HCT116 (cell line): ENCODE results near the gene CEP70. TPM values are rescaled to one million over a fixed set of nuclear protein-coding genes. Genes with fewer than 3 reads are reported as not detected.

Experiments
- ATAC-seq: fragments of 200-7000 bp; cut with Tn5 transposase; 2 replicates; pipeline ENCODE4 v1.9.1; 2020; ENCODE audit warnings: mild to moderate bottlenecking, moderate library complexity
- BruUV-seq: library from RNA; stranded (reverse); fragments of 400-500 nt; replicated peaks from 2 replicates; lab custom pipeline; 2021; lab: Mats Ljungman, UMichigan
- CTCF ChIA-PET: fragments of 300-600 bp; sonication (Branson Sonifier 250); formaldehyde crosslinking; loops from one replicate; lab custom pipeline; 2021; ENCODE audit warnings: antibody characterized with exemption; lab: Charles Lee
- POLR2A ChIA-PET: fragments of 300-600, 350-600 bp; sonication (Branson Sonifier 250); formaldehyde crosslinking; loops from one replicate; lab custom pipeline; 2021; ENCODE audit warnings: antibody characterized with exemption; lab: Charles Lee
- RAD21 ChIA-PET, 2 experiments: fragments of 300-600 bp; sonication (Branson Sonifier 250); formaldehyde crosslinking; loops; one replicate each; lab custom pipeline; 2023; ENCODE audit warnings: low total read pairs in 2 of 2; ENCODE audit not compliant: uncharacterized antibody in 2 of 2, unreplicated experiment in 2 of 2, low non-redundant PET in 1 of 2; lab: Charles Lee
- DNase-seq: peaks from one replicate; pipeline ENCODE4 v3.0.0-alpha.2; 2010; ENCODE audit warnings: low read depth, low spot score
- H2AFZ ChIP-seq: fragments of 200-600 bp; shearing (Covaris generic), sonication (generic); 2 replicates; pipeline ENCODE4 v1.6.1; 2017; ENCODE audit warnings: low read depth, mixed run types, mixed read lengths, antibody characterized with exemption, low read length; ENCODE audit not compliant: poor library complexity, severe bottlenecking
- H3K27ac ChIP-seq: 2 replicates; pipeline ENCODE4 v1.5.1; 2012; ENCODE audit warnings: low read depth, low read length
- H3K27me3 ChIP-seq: fragments of 200-600 bp; sonication (generic); 2 replicates; pipeline ENCODE4 v1.6.1; 2016; ENCODE audit warnings: mixed run types, low read length, mixed read lengths; ENCODE audit not compliant: insufficient read depth
- H3K36me3 ChIP-seq, 2 experiments: fragments of 200-500 bp in 1 of 2; fragments of 200-600 bp in 1 of 2; sonication (Bioruptor generic) in 1 of 2; sonication (generic) in 1 of 2; 2 replicates each; pipeline versions ENCODE4 v1.5.1 to v1.6.1; 2014 to 2016; ENCODE audit warnings: low read length in 2 of 2, inconsistent platforms in 1 of 2, mixed read lengths in 1 of 2, mixed run types in 1 of 2; ENCODE audit not compliant: insufficient read depth in 2 of 2, control insufficient read depth in 1 of 2
- H3K4me1 ChIP-seq, 2 experiments: fragments of 200-600 bp in 1 of 2; sonication (generic) in 1 of 2; 2 replicates each; pipeline versions ENCODE4 v1.5.1 to v1.6.1; 2012 to 2017; ENCODE audit warnings: low read length in 2 of 2, inconsistent platforms in 1 of 2, mild to moderate bottlenecking in 1 of 2, mixed read lengths in 1 of 2, mixed run types in 1 of 2, moderate library complexity in 1 of 2; ENCODE audit not compliant: insufficient read depth in 2 of 2, control insufficient read depth in 1 of 2
- H3K4me2 ChIP-seq: fragments of 200-600 bp; sonication (generic); 2 replicates; pipeline ENCODE4 v1.6.1; 2017; ENCODE audit warnings: mixed run types, low read length, mixed read lengths
- H3K4me3 ChIP-seq, 2 experiments: fragments of 200-600 bp in 1 of 2; sonication (generic) in 1 of 2; replicated peaks in 1 of 2; 2 replicates each; pipeline ENCODE4 v1.5.1; 2011 to 2016; ENCODE audit warnings: low read length in 2 of 2, control low read depth in 1 of 2, low read depth in 1 of 2, mild to moderate bottlenecking in 1 of 2, mixed read lengths in 1 of 2, mixed run types in 1 of 2
- H3K79me2 ChIP-seq: fragments of 200-600 bp; sonication (generic); 2 replicates; pipeline ENCODE4 v1.6.1; 2017; ENCODE audit warnings: mild to moderate bottlenecking, mixed run types, low read length, moderate library complexity, mixed read lengths; ENCODE audit not compliant: insufficient read depth
- H3K9ac ChIP-seq: fragments of 200-600 bp; sonication (generic); 2 replicates; pipeline ENCODE4 v1.6.1; 2016; ENCODE audit warnings: low read length, mixed read lengths
- H3K9me2 ChIP-seq: fragments of 200-600 bp; sonication (generic), shearing (Covaris generic); 2 replicates; pipeline ENCODE4 v1.6.1; 2017; ENCODE audit warnings: mixed run types, mild to moderate bottlenecking, moderate library complexity; ENCODE audit not compliant: insufficient read depth
- H3K9me3 ChIP-seq, 2 experiments: fragments of 200-500 bp in 1 of 2; fragments of 200-600 bp in 1 of 2; sonication (Bioruptor generic) in 1 of 2; sonication (generic) in 1 of 2; 2 replicates each; pipeline ENCODE4 v1.6.1; 2014 to 2017; ENCODE audit warnings: low read length in 2 of 2, mixed read lengths in 2 of 2, inconsistent platforms in 1 of 2, low read depth in 1 of 2, mild to moderate bottlenecking in 1 of 2, mixed run types in 1 of 2, moderate library complexity in 1 of 2; ENCODE audit not compliant: control insufficient read depth in 1 of 2, insufficient read depth in 1 of 2
- H4K20me1 ChIP-seq: fragments of 200-600 bp; sonication (generic), shearing (Covaris generic); 2 replicates; pipeline ENCODE4 v1.6.1; 2017; ENCODE audit warnings: mixed run types, mild to moderate bottlenecking, moderate library complexity; ENCODE audit not compliant: insufficient read depth
- CBX3 ChIP-seq: IDR thresholded peaks from 2 replicates; pipeline ENCODE4 v1.6.1; 2012; ENCODE audit warnings: low read depth
- ELF1 ChIP-seq: IDR thresholded peaks from 2 replicates; pipeline ENCODE4 v1.6.1; 2012; ENCODE audit warnings: low read depth, borderline replicate concordance
- EZH2 ChIP-seq: fragments of 200-600 bp; sonication (generic); IDR thresholded peaks from 2 replicates; pipeline ENCODE4 v1.6.1; 2017; ENCODE audit warnings: antibody characterized with exemption, mixed run types
- EZH2phosphoT487 ChIP-seq: fragments of 200-600 bp; IDR thresholded peaks from 2 replicates; pipeline ENCODE4 v1.6.1; 2018; ENCODE audit warnings: antibody characterized with exemption, borderline replicate concordance
- POLR2A ChIP-seq: IDR thresholded peaks from 2 replicates; pipeline ENCODE4 v1.7.0; 2011; ENCODE audit warnings: borderline replicate concordance; ENCODE audit not compliant: insufficient read depth, insufficient read length; ENCODE audit errors: extremely low read depth
- POLR2AphosphoS5 ChIP-seq: IDR thresholded peaks from 2 replicates; pipeline ENCODE4 v1.6.1; 2011; ENCODE audit warnings: mild to moderate bottlenecking, low read depth, low read length, moderate library complexity
- RAD21 ChIP-seq: IDR thresholded peaks from 2 replicates; pipeline ENCODE4 v1.6.1; 2012; ENCODE audit warnings: low read depth, mild to moderate bottlenecking
- SRF ChIP-seq: IDR thresholded peaks from 2 replicates; pipeline ENCODE4 v1.6.1; 2012; ENCODE audit warnings: low read depth
- TCF7L2 ChIP-seq: IDR thresholded peaks from 2 replicates; pipeline ENCODE4 v1.7.0; 2011; ENCODE audit warnings: borderline replicate concordance, inconsistent platforms; ENCODE audit not compliant: insufficient read depth, insufficient read length; ENCODE audit errors: extremely low read depth
- YY1 ChIP-seq: IDR thresholded peaks from 2 replicates; pipeline ENCODE4 v1.6.1; 2011; ENCODE audit warnings: low read length, low read depth, moderate library complexity, mild to moderate bottlenecking; ENCODE audit not compliant: insufficient replicate concordance; ENCODE audit errors: extremely low read depth
- ZNF274 ChIP-seq: fragments of 200-500 bp; sonication (Bioruptor generic); IDR thresholded peaks from 2 replicates; pipeline ENCODE4 v1.6.1; 2014; ENCODE audit warnings: mild to moderate bottlenecking, low read depth, low read length, inconsistent platforms
- intact Hi-C: fragments of 100-400 bp; cut with micrococcal nuclease; formaldehyde crosslinking; loops from 2 replicates; pipeline ENCODE4 v1.10.0; 2022
- total RNA-seq: library from RNA; stranded (reverse); gene quantifications from one replicate; pipeline ENCODE4 v1.2.1, GENCODE V29; 2021; ENCODE audit not compliant: unreplicated experiment
- TF ChIP-seq, protein P1 (sequence below), 3 experiments: fragments of 200-600 bp in 1 of 3; sonication (generic) in 1 of 3; IDR thresholded peaks in 2 of 3; conservative IDR thresholded peaks in 1 of 3; 2 replicates each; pipeline ENCODE4 v1.5.1; 2012 to 2017; ENCODE audit warnings: low read depth in 2 of 3, low read length in 2 of 3, antibody characterized with exemption in 1 of 3, borderline replicate concordance in 1 of 3, control low read depth in 1 of 3, mild to moderate bottlenecking in 1 of 3, mixed read lengths in 1 of 3, mixed run types in 1 of 3, moderate library complexity in 1 of 3; ENCODE audit not compliant: insufficient read depth in 1 of 3
- TF ChIP-seq, protein P2 (sequence below): IDR thresholded peaks from 2 replicates; pipeline ENCODE4 v1.6.1; 2011; ENCODE audit warnings: mild to moderate bottlenecking, low read length, moderate library complexity; ENCODE audit not compliant: insufficient replicate concordance; ENCODE audit errors: extremely low read depth
- TF ChIP-seq, protein P3 (sequence below): IDR thresholded peaks from 2 replicates; pipeline ENCODE4 v1.6.1; 2012
- TF ChIP-seq, protein P4 (sequence below): IDR thresholded peaks from 2 replicates; pipeline ENCODE4 v1.6.1; 2012

The CEP70 gene
- total RNA-seq, 1 experiment from 2014 or later, result 38.7 TPM

DNA sequence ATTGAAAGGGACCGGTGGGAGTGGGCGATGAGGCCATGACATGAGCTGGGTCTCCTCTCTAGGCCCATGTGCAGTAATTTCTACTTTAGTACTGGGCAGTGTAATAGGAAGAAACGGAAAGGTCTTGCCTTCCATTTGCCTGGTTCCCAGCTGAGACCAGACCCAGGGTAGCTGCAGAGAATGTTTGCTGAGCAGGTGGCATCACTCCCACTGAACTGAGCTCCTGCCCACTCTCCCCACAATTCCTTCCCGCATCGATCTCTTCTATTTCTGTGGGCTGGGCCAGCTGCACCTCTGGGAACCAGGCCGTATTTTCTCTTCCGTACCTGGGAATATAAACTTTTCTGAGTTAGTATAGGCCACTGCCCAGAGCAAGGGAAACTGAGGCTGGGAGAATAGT, 143.9 kb downstream of the CEP70 start (continued):
- TF ChIP-seq, protein P1, sequence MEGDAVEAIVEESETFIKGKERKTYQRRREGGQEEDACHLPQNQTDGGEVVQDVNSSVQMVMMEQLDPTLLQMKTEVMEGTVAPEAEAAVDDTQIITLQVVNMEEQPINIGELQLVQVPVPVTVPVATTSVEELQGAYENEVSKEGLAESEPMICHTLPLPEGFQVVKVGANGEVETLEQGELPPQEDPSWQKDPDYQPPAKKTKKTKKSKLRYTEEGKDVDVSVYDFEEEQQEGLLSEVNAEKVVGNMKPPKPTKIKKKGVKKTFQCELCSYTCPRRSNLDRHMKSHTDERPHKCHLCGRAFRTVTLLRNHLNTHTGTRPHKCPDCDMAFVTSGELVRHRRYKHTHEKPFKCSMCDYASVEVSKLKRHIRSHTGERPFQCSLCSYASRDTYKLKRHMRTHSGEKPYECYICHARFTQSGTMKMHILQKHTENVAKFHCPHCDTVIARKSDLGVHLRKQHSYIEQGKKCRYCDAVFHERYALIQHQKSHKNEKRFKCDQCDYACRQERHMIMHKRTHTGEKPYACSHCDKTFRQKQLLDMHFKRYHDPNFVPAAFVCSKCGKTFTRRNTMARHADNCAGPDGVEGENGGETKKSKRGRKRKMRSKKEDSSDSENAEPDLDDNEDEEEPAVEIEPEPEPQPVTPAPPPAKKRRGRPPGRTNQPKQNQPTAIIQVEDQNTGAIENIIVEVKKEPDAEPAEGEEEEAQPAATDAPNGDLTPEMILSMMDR (IDR thresholded peaks at IDR 0.05 in 2 of 3, conservative IDR thresholded peaks at IDR 0.05 in 1 of 3; ENCODE audit: borderline replicate concordance in 1 of 3, insufficient read depth in 1 of 3, low read depth in 2 of 3, low read length in 2 of 3), result no peak
- TF ChIP-seq, protein P2, sequence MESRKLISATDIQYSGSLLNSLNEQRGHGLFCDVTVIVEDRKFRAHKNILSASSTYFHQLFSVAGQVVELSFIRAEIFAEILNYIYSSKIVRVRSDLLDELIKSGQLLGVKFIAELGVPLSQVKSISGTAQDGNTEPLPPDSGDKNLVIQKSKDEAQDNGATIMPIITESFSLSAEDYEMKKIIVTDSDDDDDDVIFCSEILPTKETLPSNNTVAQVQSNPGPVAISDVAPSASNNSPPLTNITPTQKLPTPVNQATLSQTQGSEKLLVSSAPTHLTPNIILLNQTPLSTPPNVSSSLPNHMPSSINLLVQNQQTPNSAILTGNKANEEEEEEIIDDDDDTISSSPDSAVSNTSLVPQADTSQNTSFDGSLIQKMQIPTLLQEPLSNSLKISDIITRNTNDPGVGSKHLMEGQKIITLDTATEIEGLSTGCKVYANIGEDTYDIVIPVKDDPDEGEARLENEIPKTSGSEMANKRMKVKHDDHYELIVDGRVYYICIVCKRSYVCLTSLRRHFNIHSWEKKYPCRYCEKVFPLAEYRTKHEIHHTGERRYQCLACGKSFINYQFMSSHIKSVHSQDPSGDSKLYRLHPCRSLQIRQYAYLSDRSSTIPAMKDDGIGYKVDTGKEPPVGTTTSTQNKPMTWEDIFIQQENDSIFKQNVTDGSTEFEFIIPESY, result no peak
- TF ChIP-seq, protein P3, sequence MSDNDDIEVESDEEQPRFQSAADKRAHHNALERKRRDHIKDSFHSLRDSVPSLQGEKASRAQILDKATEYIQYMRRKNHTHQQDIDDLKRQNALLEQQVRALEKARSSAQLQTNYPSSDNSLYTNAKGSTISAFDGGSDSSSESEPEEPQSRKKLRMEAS, result no peak
- TF ChIP-seq RAD21, result no peak

DNA sequence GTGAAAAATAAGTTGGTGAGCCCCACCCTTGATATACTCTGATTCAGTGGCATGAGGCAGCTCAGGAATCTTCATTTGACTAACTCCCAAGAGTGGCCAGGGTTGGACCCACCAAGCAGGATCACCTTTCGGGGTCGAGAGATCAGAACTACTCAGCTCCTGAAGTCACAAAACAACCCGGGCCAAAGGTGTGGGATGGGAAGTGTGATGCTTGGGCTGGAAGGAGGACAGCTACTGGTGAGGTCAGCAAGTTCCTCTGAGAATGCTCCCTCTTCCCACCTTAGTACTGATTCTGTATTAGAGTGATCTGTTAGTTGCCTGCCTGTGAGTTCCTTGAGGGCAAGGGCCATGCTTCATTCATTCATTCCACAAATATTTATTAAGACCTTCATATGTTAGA, 144.6 kb downstream of the CEP70 start:
- ATAC-seq, result no peak
- Histone ChIP-seq H3K9me2 (no peaks in the 10 kb centered on the region), H3K9me3 (no peaks in the 10 kb centered on the region), H3K27me3 (no peaks in the 10 kb centered on the region), H4K20me1 (no peaks in the 10 kb centered on the region), H3K36me3 (no peaks in the 10 kb centered on the region), H3K4me3 (no peak overlapping the region), H3K27ac (no peak overlapping the region), H3K9ac (no peak overlapping the region), H3K79me2 (no peaks in the 10 kb centered on the region), H3K4me1 (no peaks in the 10 kb centered on the region)
- ChIA-PET RAD21 (no interaction called here), POLR2A (no interaction called here)
- intact Hi-C loops, result no loop called here
- DNase-seq, result no peak
- BruUV-seq, result no TSS peak
- TF ChIP-seq ELF1, result no peak
- TF ChIP-seq POLR2AphosphoS5, result no peak
- no peak for TF ChIP-seq YY1
- no peak for TF ChIP-seq ZNF274
- no peak for TF ChIP-seq EZH2
- TF ChIP-seq, protein P4, sequence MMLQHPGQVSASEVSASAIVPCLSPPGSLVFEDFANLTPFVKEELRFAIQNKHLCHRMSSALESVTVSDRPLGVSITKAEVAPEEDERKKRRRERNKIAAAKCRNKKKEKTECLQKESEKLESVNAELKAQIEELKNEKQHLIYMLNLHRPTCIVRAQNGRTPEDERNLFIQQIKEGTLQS, result no peak
- no peak for TF ChIP-seq CBX3
- TF ChIP-seq EZH2phosphoT487, result no peak
- TF ChIP-seq, protein P2, result no peak
- TF ChIP-seq TCF7L2, result no peak
- no peak for TF ChIP-seq SRF
- no peak for TF ChIP-seq POLR2A
- TF ChIP-seq, all 23 proteins: peak for 0
- Histone ChIP-seq H3K4me2 (no peak overlapping the region), H2AFZ (no peak overlapping the region)
- CTCF ChIA-PET, result interaction anchor here (1.2 kb wide), 1 partner anchor 30 kb away, joined by 4 read pairs; no protein-coding TSS in a partner anchor
